Activated CD8-positive, alpha-beta memory T cell treated with anti-CD3 and anti-CD28 coated beads, Interleukin-2, amount 50 U/mL, for 1 hour (primary cell): ENCODE results near the gene PIP5K1C.

Experiments
- DNase-seq: peaks from one replicate; pipeline ENCODE4 v3.0.0-alpha.2; 2020; ENCODE audit errors: extremely low read depth

The PIP5K1C gene, protein sequence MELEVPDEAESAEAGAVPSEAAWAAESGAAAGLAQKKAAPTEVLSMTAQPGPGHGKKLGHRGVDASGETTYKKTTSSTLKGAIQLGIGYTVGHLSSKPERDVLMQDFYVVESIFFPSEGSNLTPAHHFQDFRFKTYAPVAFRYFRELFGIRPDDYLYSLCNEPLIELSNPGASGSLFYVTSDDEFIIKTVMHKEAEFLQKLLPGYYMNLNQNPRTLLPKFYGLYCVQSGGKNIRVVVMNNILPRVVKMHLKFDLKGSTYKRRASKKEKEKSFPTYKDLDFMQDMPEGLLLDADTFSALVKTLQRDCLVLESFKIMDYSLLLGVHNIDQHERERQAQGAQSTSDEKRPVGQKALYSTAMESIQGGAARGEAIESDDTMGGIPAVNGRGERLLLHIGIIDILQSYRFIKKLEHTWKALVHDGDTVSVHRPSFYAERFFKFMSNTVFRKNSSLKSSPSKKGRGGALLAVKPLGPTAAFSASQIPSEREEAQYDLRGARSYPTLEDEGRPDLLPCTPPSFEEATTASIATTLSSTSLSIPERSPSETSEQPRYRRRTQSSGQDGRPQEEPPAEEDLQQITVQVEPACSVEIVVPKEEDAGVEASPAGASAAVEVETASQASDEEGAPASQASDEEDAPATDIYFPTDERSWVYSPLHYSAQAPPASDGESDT

DNA sequence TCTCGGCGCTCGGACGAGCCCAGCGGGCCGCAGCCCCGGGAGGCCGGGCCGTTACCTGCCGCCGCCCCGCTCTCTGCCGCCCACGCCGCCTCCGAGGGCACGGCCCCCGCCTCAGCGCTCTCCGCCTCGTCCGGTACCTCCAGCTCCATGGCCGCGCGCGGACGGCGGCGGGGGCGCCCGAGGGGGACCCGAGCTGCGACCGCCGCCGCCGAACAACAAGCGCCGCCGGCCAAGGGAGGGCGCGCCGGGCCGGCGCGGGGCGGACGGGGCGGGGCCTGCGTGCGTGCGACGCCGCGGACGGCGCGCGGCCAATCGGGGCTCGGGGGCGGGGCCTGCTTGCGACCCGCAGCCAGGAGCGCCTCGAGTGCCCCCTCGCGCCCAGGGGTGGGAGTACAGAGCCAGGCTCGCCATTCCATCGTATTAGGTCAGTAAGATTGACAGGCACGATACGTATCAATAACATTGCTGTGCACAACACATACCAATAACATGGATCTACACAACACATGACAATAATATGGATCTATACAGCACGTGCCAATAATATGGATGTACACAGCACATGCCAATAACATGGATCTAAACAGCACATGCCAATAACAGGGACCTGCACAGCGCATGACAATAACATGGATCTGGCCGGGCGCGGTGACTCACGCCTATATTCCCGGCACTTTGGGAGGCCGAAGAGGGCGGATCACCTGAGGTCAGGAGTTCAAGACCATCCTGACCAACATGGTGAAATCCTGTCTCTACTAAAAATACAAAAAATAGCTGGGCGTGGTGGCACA is at the start of gene PIP5K1C:
Gene PIP5K1C, minus strand, starts transcription at position 227 of the 791 bp plus-strand sequence. Its CDS starts 78 bp downstream, at position 149.
- DNase-seq = peak; percentile 57

DNA sequence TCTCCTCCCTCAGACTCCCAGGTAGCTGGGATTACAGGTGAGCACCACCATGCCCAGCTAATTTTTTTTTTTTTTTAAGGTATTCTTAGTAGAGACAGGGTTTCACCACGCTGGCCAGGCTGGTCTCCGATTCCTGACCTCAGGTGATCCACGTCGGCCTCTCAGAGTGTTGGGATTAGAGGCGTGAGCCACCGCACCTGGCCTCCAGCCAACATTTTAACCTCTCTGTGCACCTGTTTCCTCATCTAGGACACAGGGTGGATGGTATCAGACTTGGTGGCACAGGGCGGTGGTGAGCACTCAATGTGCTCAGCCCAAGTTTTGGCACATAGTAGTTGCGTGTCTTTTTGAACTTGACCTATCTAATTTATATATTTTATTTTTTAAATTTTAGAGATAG is 48.7 kb upstream of the PIP5K1C start:
- no peak for DNase-seq

DNA sequence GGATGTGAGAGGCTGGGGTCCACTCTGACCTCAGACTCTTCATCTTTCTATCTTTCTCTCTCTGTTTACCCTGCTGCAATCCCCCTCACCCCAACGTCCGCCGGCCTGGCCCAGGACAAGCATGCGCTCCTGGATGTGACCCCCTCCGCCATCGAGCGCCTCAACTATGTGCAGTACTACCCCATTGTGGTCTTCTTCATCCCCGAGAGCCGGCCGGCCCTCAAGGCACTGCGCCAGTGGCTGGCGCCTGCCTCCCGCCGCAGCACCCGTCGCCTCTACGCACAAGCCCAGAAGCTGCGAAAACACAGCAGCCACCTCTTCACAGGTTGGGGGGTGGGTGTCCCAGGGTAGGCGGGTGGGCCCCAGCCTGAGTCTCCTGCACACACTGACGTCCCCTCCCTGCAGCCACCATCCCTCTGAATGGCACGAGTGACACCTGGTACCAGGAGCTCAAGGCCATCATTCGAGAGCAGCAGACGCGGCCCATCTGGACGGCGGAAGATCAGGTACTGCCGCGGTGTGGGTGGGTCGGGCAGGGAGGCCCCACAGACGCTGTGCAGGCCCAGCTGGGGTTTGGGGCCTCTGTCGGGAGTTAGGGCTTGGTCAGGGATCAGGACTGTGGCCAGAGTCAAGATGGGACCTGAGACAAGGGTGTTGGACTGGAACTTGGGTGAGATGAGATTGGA is 46.2 kb upstream of the PIP5K1C start:
- DNase-seq = no peak

DNA sequence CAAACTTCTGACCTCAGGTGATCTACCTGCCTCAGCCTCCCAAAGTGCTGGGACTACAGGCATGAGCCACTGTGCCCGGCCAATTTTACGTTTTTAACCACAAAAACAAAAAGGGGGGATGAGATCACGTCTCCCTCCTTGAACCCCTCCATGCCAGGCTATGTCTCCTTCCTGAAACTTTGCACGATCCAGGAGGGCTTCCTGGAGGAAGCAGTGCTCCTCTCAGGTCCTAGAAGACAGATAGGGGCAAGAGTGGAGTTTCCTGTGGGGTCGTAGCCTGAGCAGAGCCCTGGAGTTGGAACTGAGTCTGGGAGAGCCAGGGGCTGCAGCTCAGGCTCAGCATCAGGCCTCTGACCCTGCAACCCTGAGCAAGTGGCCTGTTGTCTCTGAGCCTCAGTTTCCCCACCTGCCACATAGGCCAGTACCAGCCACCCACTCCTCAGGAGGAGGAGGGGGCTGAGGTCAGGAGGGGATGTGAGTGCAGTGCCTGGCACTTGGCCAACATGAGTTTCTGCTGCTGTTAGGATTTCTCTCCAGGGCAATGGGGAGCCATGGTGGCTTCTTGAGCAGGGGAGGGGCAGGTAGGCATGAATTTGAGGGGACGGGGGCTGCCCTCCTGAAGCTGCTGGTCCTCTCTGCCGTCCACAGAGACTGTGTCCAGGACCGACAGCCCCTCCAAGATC is 45.2 kb upstream of the PIP5K1C start:
- no peak for DNase-seq

DNA sequence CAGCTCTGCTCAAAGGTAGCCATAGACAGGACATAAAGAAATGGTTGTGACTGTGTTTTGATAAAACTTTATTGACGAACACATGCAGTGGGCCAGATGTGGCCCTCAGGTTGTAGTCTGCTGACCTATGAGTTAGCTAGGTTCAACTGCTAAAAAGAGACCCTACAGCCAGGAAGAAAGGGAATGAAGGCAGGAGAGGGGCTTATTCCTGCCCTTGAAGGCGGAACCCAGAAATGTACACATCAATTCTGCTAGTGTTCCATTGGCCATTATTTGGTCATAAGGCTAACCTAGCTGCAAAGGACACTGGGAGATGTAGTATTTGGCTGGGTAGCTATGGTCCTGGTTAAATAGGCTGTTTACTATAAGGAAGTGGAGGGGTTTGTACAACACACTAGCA is 43.2 kb upstream of the PIP5K1C start:
- DNase-seq = no peak

DNA sequence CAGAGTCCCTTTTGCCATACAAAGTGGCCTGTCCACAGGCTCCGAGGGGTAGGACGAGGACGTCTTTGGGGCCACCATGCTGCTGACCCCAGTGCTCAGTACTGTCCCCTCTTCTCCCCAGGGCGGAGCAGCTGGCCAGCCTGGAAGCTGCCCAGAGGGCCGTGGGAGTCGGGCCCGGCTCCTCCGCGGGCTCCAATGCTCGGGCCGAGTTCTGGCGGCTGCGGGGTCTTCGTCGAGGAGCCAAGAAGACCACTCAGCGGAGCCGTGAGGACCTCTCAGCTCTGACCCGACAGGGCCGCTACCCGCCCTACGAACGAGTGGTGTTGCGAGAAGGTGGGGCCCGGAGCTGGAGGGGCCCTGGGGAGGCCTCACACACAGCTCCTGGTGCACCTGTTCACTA is 40.2 kb upstream of the PIP5K1C start:
- no peak for DNase-seq

DNA sequence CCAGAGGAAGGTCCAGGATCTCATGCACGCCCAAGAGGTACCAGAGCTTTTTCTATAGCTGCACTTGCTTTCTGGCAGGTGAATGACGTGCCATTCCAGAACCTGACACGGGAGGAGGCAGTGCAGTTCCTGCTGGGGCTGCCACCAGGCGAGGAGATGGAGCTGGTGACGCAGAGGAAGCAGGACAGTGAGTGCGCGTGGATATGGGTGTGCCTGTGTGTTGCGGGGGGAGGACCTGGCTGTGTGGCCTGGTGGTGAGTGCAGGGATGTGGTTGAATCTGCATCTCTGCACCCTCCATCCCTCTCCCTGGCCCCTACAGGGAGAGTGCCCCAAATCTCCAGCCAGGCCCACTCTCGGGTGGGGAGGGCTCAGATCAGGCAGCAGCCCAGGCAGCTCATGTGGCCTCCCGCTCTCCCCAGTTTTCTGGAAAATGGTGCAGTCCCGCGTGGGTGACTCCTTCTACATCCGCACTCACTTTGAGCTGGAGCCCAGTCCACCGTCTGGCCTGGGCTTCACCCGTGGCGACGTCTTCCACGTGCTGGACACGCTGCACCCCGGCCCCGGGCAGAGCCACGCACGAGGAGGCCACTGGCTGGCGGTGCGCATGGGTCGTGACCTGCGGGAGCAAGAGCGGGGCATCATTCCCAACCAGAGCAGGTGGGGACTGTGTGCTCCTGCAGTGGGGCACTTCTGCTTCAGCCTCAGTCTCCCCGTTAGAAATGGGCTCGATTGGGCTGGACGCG is 38.4 kb upstream of the PIP5K1C start:
- DNase-seq = no peak

DNA sequence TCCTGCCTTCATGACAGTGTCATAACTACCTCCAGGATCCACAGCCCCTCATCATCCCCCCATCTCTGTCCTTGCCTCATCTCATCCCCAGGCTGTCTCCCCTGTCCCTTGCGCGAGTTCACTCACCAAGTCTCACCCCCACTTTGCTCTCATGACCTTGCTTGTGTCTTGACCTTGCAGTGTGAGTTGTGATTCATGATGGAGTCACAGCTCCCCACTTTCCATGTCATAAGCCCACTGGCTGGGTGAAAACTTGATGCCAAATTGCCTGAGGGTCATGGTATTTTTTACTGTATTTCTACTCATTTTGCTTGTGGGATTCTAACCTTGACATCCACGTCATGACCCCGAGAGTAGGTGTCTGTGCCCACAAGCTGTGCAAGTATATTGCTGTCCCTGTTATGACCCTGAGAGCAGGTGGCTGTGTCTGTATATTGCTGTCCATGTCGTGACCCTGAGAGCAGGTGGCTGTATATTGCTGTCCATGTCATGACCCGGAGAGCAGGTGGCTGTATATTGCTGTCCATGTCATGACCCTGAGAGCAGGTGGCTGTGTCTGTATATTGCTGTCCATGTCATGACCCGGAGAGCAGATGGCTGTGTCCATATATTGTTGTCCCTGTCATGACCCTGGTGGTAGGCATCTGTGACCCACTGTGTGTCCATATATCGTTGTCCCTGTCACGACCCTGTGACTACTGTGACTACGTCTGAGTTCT is 37.4 kb upstream of the PIP5K1C start:
- no peak for DNase-seq

DNA sequence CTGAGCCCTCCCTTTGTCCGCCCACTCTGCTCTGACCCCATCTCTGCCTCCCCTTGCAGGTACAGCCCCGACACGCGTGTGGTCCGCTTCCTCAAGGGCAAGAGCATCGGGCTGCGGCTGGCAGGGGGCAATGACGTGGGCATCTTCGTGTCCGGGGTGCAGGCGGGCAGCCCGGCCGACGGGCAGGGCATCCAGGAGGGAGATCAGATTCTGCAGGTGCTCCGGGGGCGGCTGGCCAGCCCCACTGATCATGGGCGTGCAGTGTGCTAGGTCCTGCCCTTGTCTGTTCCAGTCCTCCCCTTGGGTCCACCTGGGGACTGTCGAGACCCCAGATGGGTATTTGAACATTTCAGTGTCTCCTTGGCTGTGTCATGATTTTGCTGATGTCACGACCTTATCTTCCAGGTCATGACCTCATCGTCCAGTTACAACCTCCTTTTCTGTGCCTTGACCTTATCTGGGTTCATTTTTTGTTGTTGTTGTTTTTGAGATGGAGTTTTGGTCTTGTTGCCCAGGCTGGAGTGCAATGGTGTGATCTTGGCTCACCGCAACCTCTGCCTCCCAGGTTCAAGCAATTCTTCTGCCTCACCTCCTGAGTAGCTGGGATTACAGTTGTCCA is 35.9 kb upstream of the PIP5K1C start:
- DNase-seq = no peak

DNA sequence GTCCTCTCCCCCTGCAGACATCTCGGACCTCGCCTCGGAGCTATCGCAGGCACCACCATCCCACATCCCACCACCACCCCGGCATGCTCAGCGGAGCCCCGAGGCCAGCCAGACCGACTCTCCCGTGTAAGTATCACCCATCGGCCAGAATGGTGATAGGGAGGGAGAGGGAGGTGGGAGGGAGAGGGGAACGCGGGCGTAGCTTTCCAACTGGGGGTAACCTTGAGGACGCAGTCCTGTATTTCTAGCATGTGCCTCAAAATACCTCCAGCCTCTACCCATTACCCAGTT is 34.0 kb upstream of the PIP5K1C start:
- no peak for DNase-seq

DNA sequence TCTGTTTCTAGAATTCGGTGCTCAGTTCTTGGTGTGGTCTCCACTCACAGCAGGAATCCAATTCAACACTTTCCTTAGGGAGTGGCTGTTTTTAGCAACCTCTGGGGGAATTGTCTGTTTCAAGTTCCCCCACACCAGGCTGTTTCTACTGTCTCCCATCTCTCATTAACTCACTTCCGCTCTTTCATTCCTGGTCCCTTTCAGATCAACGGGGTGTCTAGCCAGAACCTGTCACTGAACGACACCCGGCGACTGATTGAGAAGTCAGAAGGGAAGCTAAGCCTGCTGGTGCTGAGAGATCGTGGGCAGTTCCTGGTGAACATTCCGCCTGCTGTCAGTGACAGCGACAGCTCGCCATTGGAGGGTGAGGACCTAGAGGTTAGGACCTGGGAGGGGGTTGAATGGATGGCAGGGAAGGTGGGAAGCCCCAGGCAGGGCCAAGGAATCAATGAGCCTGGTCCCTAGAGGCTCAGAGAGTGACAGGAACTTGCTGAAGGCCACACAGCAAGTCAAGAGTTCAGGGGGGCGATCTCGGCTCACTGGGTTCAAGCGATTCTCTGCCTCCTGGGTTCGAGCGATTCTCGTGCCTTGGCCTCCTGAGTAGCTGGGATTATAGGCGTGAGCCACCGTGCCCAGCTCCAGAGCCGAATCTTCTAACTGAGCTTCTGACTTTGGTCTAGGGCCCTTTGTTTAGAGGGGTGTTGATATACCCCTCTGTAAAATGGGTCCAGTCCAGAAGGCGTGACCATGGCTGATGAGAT is 33.5 kb upstream of the PIP5K1C start:
- DNase-seq = no peak

DNA sequence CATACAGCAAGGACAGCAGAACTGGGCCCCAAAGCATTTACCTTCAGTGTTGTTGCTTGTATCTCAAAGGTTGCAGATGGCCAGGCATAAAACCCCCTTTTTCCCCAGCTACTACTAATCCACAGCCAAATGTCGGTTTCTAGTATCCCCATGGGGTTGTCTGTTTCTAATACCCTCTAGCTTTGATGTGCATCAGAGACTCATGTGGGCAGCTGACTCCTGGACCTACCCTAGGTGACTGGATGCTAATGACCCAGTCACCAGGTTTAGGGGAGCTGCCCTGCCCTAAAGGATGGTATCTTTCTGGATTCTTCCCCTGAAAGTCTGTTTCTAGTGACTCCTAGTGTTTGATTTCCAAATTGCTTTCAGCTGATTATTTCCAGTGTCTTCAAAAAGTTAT is 31.8 kb upstream of the PIP5K1C start:
- DNase-seq = no peak

DNA sequence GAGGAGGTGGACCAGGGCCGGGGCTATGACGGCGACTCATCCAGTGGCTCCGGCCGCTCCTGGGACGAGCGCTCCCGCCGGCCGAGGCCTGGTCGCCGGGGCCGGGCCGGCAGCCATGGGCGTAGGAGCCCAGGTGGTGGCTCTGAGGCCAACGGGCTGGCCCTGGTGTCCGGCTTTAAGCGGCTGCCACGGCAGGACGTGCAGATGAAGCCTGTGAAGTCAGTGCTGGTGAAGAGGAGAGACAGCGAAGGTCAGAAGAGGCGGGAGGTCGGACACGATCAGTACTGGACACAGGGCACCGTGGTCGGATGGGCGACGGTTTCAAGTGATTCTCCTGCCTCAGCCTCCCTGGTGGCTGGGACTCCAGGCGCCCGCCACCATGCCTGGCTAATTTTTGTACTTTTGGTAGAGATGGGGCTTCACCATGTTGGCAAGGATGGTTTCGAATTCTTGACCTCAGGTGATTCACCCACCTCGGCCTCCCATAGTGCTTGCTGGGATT is 30.2 kb upstream of the PIP5K1C start:
- no peak for DNase-seq

DNA sequence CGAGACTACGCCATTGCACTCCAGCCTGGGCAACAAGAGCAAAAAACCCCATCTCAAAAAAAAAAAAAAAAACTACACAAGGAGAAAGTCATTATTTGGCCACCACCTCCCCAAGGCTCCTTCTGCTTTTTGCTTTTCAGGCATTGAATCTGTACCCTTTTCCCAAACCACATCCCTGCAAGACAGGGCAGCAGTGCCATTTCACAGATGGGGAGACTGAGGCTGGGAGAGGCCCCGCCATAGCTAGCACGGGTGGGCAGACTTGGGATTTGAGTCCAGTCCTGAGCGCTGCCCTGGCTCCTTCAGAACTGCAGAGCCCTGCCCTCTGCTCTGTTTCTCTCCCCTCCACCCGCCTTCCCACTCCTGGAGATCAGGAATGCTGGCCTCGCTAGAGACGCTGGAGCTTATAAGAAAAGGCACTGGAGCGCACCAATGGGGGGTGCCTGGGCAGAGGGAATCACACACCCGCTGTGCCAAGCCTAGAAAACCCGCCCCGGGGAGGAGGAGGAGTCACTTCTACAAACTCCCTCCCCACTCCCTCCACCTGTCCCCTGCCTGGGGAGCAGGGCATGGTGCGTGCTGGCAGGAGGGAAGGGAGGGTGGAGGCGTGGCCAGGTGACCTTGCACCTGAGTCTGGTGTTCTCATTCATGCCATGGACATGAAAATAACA is 25.5 kb upstream of the PIP5K1C start:
- DNase-seq = no peak

DNA sequence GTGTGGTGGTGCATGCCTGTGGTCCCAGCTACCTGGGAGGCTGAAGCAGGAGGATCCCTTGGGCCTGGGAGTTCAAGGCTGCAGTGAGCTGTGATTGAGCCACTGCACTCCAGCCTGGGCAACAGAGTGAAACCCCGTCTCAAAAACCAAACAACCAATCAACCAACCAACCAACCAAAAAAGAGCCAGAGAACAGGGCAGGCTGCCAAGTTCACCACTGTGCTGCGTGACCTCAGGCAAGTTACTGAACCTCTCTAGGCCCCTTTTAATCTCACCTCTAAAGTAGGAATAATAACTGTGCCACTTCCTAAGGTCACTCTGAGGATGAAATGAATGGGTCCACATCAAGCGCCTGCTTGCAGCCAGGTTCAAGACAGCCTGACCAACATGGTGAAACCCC is 24.9 kb upstream of the PIP5K1C start:
- DNase-seq = no peak

DNA sequence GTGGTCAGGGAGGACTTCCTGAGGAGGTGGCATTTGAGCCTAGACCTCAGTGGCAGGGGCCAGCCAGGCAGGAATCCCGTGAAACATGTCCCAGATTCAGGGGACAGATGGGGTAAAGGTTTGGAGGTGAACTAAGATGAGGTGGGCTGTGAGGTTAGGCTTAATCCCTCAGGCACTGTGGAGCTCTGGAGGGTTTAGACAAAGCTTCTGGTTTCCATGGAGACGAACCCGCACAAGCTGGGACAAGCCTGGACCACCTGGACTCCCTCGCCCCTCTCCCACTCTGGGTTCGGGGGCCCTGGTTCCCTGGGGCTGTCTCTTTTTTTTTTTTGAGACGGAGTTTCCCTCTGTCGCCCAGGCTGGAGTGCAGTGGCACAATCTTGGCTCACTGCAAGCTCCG is 23.6 kb upstream of the PIP5K1C start:
- DNase-seq = no peak

DNA sequence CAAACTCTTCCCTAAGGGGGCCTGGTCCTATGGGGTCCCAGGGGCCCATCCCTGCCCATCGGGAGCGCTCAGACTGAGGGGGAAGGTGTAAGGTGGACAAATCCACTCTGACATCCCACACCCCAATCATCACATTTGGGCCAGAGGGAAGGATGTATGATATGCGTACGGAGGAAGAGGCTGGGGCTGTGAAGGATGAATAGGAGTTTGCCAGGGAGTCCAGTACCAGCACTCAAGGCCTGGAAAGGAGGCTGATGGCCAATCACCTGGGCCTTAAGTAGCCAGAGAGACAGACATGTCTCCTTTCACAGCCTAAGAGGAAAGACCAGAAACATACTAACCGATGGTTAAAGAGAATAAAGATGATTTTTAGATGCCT is 22.8 kb upstream of the PIP5K1C start:
- no peak for DNase-seq

DNA sequence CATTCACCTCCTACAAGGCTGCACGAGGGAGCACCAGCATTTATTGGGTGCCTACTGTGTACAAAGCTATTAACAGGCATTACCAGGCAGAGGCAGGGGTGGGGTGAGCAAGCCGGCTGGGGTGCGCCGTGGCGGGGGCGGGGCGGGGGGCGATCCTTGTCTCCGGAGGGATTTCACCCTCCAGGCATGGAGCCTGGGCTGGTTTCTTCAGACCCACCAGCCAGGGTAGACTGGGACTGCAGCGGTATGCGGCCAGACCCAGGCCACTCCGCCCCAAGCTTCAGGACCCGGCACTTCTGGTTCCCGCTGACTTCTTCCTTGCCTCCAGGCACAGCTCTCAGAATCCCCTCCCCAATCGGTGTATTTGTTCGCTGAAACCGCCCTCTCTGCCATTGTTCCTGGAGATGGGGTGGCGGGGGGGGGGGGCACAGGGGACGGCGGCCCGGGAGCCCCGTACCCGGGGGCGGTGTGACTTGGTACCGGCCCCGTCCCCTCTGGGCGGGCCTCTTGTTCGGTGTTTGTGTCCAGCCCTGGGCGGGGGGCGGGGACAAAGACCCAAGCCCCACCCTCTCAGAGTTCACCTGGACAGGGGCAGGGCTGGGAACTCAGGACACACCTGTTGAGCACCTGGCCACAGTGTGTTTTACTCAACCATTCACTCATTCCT is 22.3 kb upstream of the PIP5K1C start:
- DNase-seq = no peak
